Colonic mucosa (tissue), 4 donors: ENCODE results near the gene CRTC1. TPM values are rescaled to one million over a fixed set of nuclear protein-coding genes. Genes with fewer than 3 reads are reported as not detected.

Source experiments
- DNase-seq: peaks from one replicate; pipeline ENCODE4 v3.0.0-alpha.2; 2020
- H3K27ac ChIP-seq: fragments of 200-600 bp; one replicate; pipeline ENCODE4 v1.8.0; 2021
- H3K27me3 ChIP-seq: fragments of 200-600 bp; one replicate; pipeline ENCODE4 v1.8.0; 2021
- H3K36me3 ChIP-seq: fragments of 200-600 bp; one replicate; pipeline ENCODE4 v1.8.0; 2021
- H3K4me1 ChIP-seq: fragments of 200-600 bp; one replicate; pipeline ENCODE4 v1.8.0; 2021; ENCODE audit warnings: mild to moderate bottlenecking
- H3K4me3 ChIP-seq: fragments of 200-600 bp; one replicate; pipeline ENCODE4 v1.8.0; 2021
- H3K9ac ChIP-seq, 2 donors: one replicate each; pipeline ENCODE4 v1.7.0; 2013; ENCODE audit warnings: control low read depth in 2 of 2, low read depth in 2 of 2, low read length in 2 of 2
- H3K9me3 ChIP-seq: fragments of 200-600 bp; one replicate; pipeline ENCODE4 v1.8.0; 2021
- intact Hi-C: fragments of 100-400 bp; cut with DNase I; formaldehyde crosslinking; loops from one replicate; pipeline ENCODE4 v1.14.1; 2022
- total RNA-seq, 2 donors: library from RNA; stranded (reverse); fragmentation: NEBNext Ultra II Directional in 1 of 2; extraction: Animal tissue kit (Norgen Biotek cat#: 25700) in 1 of 2; gene quantifications; one replicate each; pipeline ENCODE4 v1.2.1, GENCODE V29; 2021
- TF ChIP-seq, protein P1 (sequence below): fragments of 200-600 bp; IDR thresholded peaks from one replicate; pipeline ENCODE4 v1.8.0; 2022; ENCODE audit warnings: antibody characterized with exemption, mild to moderate bottlenecking
- donor health status: healthy.
- donor health status: DM: no; HTN: no; CAD: no.
- donor health status: DM: no; HTN: no; CAD: no.

Gene CRTC1
- total RNA-seq, 2 donors from 2014 or later, result 7.6 to 10.3 TPM

DNA sequence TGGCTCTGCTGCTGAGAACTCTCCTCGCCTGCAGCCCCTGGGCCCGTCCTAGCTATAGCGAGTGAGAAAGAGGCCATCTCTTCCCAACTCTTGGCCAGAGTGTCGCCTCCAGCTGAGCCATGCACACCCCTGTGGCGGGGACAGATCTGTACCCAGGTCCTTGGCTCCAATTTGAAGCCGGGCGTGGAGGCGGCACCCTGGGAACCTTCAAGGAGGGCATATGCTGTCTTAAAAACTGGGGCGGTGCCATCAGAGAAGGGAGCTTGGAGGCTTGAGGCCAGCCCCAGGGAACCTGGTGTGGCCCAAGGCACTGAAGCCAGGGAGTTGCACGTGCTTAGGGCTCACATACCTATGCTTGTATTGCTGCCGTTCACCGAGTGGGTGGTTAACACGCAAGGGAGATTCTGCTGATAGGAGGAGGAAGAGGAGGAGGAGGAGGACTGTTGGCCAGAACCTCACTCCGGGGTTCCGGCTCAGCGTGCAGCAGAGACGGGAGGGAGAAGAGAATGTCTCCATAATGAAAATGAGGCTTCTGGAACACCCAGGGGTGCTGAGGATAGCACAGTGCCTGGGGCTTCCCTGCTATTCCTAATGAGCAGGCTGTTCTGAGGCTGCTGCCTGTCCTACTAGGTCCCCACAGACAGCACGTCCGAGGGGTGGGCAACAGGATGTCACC lies 67.0 kb downstream of the CRTC1 start:
- DNase-seq, result no peak
- Histone ChIP-seq H3K27ac (no peak overlapping the region), H3K27me3 (no peaks in the 10 kb centered on the region), H3K4me1 (no peaks in the 10 kb centered on the region), H3K9me3 (no peaks in the 10 kb centered on the region), H3K36me3 (no peaks in the 10 kb centered on the region), H3K9ac (no peak overlapping the region), H3K4me3 (no peak overlapping the region)
- TF ChIP-seq, protein P1, sequence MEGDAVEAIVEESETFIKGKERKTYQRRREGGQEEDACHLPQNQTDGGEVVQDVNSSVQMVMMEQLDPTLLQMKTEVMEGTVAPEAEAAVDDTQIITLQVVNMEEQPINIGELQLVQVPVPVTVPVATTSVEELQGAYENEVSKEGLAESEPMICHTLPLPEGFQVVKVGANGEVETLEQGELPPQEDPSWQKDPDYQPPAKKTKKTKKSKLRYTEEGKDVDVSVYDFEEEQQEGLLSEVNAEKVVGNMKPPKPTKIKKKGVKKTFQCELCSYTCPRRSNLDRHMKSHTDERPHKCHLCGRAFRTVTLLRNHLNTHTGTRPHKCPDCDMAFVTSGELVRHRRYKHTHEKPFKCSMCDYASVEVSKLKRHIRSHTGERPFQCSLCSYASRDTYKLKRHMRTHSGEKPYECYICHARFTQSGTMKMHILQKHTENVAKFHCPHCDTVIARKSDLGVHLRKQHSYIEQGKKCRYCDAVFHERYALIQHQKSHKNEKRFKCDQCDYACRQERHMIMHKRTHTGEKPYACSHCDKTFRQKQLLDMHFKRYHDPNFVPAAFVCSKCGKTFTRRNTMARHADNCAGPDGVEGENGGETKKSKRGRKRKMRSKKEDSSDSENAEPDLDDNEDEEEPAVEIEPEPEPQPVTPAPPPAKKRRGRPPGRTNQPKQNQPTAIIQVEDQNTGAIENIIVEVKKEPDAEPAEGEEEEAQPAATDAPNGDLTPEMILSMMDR, result no peak
- intact Hi-C loops, result no loop called here

DNA sequence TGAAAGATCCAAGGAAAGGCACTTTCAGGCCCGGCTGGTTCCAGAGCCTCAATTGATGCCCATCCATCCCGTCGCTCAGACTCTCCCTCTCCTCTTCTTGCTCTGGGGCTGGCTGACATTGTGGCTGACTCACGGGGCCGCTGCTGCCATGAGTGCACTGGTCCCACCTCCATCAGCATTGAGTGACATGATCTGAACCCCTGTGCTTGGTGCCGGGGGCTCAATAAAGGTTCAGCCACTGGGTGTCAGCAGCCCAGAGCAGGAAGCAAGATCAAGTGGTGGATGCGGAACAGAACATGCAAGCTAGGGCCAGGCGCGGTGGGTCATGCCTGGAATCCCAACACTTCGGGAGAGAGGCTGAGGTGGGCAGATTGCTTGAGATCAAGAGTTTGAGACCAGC lies 68.1 kb downstream of the CRTC1 start:
- H3K36me3 ChIP-seq, result no peaks in the 10 kb centered on the region

DNA sequence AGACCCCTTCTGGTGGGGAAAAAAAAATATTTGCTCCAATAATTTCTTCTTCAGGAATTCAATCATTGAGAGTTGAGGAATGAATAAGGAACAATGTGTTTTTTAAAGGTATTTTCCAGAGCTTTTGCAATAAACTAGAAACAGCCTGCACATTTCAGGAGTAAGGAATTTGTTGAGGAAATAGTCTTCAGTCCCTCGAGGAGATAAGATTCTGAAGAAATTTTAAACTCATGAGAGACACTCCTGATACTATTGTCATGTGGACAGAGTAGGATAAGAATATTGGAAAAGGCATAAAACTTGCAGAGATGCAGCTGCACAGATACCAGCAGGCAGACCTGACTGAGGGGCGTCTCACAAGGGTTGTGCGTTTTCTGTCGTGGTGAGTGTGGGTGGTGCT lies 71.0 kb downstream of the CRTC1 start:
- no peak overlapping the region for H3K9ac ChIP-seq
- no peaks in the 10 kb centered on the region for H3K36me3 ChIP-seq
- intact Hi-C loops, result no loop called here
- DNase-seq, result no peak
- no peaks in the 10 kb centered on the region for H3K4me1 ChIP-seq
- H3K27me3 ChIP-seq, result no peaks in the 10 kb centered on the region
- H3K9me3 ChIP-seq, result no peaks in the 10 kb centered on the region
- TF ChIP-seq, protein P1, result no peak
- H3K27ac ChIP-seq, result no peak overlapping the region
- no peak overlapping the region for H3K4me3 ChIP-seq

More for the DNA sequence above, 68.1 kb downstream of the CRTC1 start:
- Histone ChIP-seq H3K9me3 (no peaks in the 10 kb centered on the region), H3K27me3 (no peaks in the 10 kb centered on the region), H3K9ac (no peak overlapping the region), H3K27ac (no peak overlapping the region), H3K4me3 (no peak overlapping the region), H3K4me1 (no peaks in the 10 kb centered on the region)
- DNase-seq, result no peak
- intact Hi-C loops, result no loop called here
- TF ChIP-seq, protein P1, result no peak

DNA sequence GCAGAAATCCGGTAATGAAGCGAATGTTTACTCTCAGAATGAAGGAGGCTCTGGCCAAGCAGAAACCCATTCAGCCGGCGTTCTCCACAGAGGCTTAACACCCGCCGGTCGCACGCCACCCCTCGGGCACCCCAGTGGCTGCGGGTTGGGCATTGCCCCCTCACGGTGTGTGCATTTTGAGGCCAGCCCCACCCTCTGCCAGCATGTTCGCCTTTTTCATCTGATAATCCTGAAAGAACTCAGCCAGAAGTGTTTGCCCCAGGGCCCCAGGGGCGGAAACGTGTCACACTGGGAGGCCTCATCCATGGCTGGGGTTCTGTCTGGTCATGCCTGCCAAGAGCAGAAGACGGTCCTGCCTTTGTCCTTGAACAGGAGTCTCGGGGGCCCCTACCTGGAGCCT lies 73.4 kb downstream of the CRTC1 start:
- intact Hi-C loops, result no loop called here
- Histone ChIP-seq H3K27me3 (no peaks in the 10 kb centered on the region), H3K4me1 (no peaks in the 10 kb centered on the region), H3K9ac (no peak overlapping the region), H3K36me3 (no peaks in the 10 kb centered on the region), H3K4me3 (no peak overlapping the region), H3K27ac (no peak overlapping the region), H3K9me3 (no peaks in the 10 kb centered on the region)
- no peak for DNase-seq
- TF ChIP-seq, protein P1, result no peak

DNA sequence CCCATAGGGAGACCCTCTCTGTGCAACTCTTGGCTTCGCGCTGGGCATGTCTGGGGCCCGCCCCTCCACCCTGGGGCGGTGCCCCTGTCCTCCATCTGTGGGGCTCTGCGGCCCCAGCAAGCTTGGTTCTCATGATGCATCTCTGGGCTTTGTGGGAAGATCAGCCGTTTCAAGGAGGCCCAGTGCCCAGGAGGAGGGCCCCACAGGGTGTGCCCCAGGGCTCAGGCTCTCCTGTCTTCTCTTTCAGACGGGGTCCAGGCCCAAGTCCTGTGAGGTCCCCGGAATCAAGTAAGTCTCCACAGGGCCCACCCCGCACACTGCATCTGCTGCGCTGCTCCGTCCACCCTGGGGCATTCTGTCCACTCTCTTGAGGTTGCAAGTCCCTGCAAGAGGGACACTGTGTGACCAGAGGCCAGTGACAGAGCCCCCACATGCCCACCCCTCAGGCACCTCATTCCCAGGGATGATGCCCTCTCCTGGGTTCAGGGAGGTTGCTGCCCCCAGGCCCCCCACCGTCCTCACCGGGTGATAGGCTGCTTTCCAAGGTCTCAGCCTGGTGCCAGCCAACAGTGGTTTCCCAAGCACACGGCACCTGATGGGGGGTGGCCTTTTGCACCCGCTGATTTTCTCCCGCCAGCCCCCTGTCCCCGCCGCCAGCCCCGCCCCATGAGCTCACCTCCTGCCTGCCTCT lies 76.0 kb downstream of the CRTC1 start:
- intact Hi-C loops, result no loop called here
- Histone ChIP-seq H3K27me3 (no peaks in the 10 kb centered on the region), H3K9me3 (no peaks in the 10 kb centered on the region), H3K9ac (no peak overlapping the region), H3K27ac (no peak overlapping the region), H3K4me1 (no peaks in the 10 kb centered on the region), H3K36me3 (no peaks in the 10 kb centered on the region), H3K4me3 (no peak overlapping the region)
- no peak for DNase-seq
- TF ChIP-seq, protein P1, result no peak
